GM19397 (cell line): Measurements from ENCODE around the gene TP63.

Experiments used
- ATAC-seq: cut with Tn5 transposase; IDR thresholded peaks from one replicate; pipeline ENCODE4 v1.9.1; 2021; ENCODE audit warnings: mild to moderate bottlenecking, moderate library complexity; ENCODE audit not compliant: unreplicated experiment

Gene TP63

DNA sequence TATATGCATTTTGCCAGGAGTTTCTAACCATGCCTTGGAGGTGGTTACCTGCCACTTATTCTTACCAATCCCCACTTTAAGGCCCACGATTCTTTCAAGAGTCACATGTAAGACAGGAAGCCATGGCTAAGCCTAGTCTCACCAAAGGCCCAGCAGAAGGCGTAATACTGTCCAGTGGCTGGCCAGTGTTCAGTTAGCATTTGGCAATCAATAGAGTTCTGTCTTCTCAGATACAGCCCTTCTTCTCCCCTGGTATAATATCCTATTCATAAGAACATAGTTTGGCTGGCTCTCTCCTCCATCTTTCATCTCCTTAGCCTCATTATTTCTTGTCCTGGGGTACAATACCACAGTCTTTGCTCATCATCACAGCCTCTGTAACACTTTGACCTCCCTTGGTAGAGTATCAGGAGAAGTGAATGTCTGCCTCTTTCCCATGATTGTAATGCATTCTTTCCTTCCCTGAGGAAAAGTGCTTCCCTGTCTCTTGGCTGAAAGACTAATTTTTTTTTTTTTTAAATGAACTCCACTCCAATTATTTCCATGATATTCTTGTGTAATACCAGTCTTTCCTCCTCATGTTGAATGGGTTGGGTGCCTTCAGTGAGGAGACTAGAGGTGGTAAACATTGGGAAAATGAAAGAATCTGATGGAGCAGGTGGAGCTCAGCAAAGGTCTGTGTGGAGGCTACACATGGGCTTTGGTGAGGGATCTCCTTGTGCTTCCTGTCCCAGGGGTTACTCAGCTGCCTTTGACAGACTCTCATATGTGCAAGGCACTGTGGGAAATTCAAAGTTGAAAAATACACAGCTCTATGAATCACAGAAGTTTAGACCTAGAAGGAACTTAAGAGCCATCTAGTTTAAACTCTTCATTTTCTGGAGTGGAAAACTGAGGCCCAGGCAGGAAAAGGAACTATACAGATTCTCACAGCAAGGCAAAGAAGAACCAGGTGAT is 271.3 kb downstream of the TP63 start:
- ATAC-seq = no peak

- no peak for ATAC-seq
Observed at GRCh38 chr3:189903562-189904250, 272.5 kb downstream of the TP63 start.

GRCh38 chr3:189907803-189908202 is 276.6 kb downstream of the TP63 start:
- ATAC-seq = no peak

- ATAC-seq = no peak
Observed at GRCh38 chr3:189908646-189909045, 277.5 kb downstream of the TP63 start.

- ATAC-seq = no peak
Observed at GRCh38 chr3:189909139-189909538, 277.9 kb downstream of the TP63 start.

- no peak for ATAC-seq
Observed at GRCh38 chr3:189909573-189909972, 278.4 kb downstream of the TP63 start.

GRCh38 chr3:189911001-189911400 is 279.8 kb downstream of the TP63 start:
- ATAC-seq = no peak

DNA sequence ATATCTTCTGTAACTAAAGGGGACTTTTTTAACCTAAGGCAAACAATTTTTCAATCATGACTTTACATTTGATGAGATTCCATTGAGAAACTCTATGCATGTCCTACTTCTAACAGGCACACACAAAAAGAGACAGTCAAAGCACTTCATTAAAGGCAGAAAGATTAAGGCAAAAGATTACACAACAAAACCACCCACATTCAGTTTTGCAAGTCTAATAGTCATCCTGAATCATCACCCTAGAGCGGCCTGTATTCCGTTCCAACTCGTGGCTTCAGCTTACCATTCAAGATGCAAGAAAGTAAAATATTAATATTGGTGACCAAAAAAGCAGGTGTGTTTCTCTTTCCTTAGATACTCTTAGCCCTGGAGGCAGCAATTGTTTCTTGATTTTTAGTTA is 283.6 kb downstream of the TP63 start:
- ATAC-seq = no peak

- ATAC-seq = no peak
Observed at GRCh38 chr3:189921770-189922169, 290.6 kb downstream of the TP63 start.

GRCh38 chr3:189927975-189928895 is 297.0 kb downstream of the TP63 start:
- no peak for ATAC-seq

DNA sequence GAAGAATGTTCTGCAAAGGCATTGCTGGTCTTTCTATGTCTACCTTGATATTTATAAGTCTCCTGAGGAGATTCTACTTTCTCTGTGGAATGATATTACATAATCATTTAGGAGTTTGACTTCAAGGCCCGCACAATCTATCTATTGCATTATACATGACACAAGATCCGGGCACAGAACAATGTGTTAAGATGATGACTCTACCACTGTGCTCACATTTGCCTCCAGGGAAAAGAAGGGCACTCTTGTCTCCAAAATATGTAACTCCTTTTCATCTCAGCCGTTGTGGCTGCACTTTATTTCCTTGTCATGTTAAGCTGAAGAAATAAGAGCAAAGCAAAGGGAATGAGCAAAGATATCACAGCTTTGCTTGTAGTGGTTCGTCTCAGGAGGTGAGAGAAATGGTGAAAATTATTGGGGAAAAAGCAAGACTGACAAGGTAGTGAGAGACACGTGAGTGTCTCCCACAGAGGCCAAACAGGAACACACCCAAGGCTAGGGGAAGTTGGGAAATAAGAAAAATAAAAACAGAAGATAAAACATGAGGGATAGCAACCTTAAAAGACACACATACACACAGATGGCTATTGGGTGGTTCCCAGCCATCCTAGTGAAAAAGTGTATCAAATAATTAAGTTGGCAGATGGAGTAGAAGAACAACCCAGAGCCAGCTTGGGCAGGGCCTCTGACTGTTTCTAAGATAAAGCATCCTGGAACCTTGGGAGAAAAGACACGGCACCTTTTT is 305.2 kb downstream of the TP63 start:
- no peak for ATAC-seq

GRCh38 chr3:189937302-189938127 is 306.3 kb downstream of the TP63 start:
- ATAC-seq = no peak

DNA sequence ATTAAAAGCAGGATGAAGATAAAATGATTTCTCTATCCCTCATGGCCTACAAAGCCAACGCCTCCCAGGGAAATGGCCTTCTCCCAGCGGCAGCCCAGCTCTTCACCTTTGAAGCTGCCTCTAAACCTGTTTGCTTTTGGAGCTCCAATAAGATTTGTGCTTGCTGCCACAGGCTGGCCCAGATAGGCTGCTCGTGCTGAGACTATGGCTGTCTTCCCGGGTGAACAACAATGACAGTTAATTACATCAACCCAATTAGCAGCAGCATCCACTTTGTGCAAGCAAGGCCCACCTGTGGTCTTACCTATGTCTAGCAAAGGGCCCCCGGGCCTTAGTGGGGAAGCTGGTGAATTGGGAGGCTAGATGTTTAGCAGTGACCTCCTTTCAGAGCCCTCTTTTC is 309.9 kb downstream of the TP63 start:
- ATAC-seq = no peak

GRCh38 chr3:189941679-189942078 is 310.5 kb downstream of the TP63 start:
- ATAC-seq = no peak

GRCh38 chr3:189942948-189943347 is 311.8 kb downstream of the TP63 start:
- no peak for ATAC-seq

DNA sequence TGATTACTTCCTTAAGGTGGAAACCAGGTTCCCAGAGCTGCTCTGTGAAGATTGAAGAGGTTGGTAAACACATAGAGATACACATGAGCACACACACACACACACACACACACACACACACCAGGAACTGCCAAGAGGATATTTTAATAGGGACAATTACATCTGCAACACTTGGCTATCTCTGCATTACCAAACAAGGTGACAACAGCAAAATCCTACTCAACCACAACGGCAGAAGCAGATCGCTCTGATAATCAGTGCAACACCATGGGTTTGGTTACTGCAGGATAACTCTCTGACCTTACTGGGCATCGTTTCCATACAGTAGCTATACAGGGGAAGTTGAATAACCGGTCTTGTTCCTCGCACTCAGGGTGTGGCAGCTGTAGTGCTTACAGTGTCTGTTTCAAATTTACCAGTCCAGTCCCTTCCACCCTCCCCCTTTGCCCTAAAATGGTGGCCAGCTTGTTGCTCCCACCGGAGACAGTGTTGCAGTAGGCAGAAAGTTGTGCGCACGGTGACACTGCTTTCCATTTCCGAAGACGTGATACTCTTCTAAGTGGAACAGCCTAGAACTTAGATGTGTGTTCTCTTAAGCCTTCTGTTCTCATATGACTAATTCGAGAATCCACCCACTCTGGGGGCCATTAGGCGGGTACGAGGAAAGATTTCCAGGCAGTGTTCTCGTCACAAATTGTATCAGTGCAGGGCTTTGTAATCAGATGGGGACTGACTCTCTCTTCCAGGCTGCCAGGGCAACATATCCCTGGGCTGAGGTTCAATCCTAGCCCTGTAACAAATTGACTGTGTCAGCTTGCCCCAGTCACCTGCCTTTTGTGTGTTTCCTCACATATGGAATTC is 313.3 kb downstream of the TP63 start:
- ATAC-seq = no peak

DNA sequence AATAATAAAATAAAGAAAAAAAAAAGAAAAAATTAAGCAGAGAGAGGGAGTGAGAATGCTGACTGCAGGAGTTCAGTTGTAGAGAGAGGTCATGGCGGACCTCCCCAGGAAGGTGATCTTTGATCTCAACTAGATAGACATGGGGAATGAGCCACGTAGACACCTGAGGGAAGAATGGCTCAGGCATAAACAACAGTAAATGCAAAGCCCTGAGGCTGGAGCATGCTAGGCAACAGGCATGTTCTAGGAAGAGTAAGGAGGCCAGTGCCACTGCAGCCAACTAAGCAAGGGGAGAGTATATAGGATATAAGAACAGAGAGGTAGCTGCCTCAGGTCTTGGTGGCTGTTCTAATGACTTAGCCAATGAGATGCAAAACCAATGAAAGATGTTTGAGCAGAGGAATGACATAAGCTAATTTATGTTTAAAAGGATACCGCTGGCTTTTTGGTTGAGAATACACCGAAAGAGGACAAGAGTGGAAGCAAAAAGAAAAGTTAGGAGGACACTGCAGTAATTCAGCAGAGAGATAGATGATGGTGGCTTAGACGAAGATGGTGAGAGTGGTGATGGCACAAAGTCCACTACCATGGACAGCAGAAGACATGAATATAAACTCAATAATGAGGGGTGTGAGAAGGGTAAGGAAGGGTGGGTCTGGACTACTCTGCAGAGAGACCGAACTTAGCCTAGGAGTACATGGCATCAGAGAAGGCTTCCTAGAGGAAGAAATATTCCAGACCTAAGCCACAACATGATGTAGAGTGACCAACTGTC is 314.9 kb downstream of the TP63 start:
- ATAC-seq = no peak
